ENCODE measurements around the gene GALP.
"Not testable (repeated sequence)": the region's sequence is repeated elsewhere in the genome, so short reads cannot be mapped to it uniquely, and the experiment has no call there.

GALP gene

DNA sequence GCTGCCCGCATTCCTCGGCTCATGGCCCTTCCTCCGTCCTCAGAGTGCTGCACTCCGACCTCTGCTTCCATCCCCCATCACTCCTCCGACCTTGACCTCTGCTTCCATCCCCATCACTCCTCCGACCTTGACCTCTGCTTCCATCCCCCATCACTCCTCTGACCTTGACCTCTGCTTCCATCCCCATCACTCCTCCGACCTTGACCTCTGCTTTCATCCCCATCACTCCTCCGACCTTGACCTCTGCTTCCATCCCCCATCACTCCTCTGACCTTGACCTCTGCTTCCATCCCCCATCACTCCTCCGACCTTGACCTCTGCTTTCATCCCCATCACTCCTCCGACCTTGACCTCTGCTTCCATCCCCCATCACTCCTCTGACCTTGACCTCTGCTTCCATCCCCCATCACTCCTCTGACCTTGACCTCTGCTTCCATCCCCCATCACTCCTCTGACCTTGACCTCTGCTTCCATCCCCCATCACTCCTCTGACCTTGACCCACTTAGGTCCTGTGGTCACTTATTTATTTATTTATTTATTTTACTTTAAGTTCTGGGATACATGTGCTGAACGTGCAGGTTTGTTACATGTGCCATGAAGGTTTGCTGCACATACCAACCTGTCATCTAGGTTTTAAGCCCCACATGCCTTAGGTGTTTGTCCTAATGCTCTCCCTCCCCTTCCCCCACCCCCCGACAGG lies 26.7 kb upstream of the GALP start:
- not testable (repeated sequence) for DNase-seq

GRCh38 chr19:56149656-56150038 lies 26.2 kb upstream of the GALP start:
- DNase-seq: no peak

DNA sequence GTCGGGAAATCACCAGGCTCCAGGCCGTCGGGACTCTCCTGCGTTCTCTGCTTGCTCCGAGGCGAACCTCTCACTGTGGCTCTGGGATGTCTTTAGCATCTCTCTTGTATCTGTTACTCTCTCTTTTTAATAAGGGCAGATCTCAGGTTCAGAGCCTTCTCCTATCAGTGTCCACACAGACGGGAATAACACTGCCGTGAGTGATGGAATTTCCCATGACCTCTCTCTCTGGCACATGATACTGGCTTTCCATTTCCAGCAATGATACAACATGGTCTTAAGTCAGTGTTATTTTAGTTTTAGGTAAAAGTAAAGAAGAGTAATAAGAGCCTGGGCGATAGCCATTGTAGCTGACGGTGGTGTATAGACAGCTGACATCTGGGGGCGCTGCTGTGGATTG lies 25.4 kb upstream of the GALP start:
- no peak for DNase-seq

- no peak for DNase-seq
Measured at GRCh38 chr19:56152644-56153043, 23.2 kb upstream of the GALP start.

- no peak for DNase-seq
Measured at GRCh38 chr19:56153507-56153906, 22.3 kb upstream of the GALP start.

GRCh38 chr19:56155124-56155687 lies 20.6 kb upstream of the GALP start:
- DNase-seq: no peak

DNA sequence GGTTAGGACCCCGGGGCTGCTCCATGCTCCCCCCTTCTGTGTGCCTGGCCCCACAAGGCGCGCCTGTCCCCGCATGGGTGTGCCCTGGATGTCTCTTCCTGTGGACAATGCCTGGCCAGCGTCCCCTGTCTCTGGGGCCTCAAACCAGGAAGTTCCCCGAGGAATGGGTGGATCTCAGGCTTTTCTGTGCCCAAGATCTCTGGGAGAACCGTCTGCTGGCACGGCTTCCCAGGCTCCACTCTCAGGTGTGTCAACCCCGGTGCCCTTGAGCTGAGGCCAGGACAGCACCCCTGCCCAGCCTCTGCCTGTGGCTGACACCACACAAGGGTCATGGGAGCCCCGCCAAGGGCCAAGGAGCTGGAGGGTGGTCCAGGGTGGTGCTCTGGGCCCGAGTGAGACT lies 19.0 kb upstream of the GALP start:
- DNase-seq: no peak

DNA sequence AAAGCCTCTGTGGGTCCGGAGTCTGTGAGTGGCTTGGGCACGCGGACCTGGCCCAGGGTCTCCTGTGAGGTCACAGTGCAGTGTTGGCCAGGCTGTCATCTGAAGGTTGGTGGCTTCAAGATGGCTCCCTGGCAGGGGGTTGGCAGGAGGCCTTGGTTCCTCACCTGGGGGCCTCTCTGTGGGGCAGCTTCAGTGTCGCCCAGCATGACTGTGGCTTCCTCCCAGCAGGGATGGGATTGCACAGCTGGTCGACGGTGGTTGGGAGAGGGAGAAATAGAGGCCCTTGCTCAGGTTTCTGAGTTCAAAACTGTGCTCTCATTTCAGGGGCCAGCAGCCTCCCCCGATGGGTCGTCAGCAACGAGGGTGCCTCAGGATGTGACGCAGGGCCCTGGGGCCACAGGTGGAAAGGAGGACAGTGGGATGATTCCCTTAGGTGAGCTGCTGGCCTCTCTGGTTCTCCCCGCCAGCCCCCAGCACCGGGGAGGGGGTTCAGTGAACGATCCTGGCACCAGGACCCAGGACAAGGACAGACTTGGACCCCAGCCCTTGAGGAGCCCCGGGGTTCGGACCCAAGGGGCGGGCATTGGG lies 17.5 kb upstream of the GALP start:
- DNase-seq: no peak

- DNase-seq: no peak
Measured at GRCh38 chr19:56159009-56159559, 16.7 kb upstream of the GALP start.

GRCh38 chr19:56159622-56160271 lies 16.1 kb upstream of the GALP start:
- DNase-seq: no peak

DNA sequence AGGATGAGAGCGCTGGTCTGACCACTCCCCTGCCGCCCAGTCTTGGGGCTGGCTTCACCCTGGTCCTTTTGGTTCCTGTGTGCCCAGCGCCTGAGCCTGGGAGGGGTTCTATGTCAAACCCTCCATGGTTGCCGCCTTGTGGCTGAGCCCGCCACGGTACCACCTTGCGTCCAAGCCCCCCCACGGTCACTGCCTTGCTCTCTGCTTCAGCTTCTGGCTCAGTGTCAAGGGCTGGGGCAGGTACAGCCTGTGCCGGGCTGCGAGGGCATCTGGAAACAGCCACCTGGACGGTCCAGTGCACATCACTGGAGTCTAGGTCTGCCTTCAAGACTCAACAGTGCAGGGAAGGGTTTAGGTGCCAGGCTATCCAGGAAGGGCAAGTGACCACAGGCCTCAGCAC lies 14.3 kb upstream of the GALP start:
- DNase-seq: no peak

DNA sequence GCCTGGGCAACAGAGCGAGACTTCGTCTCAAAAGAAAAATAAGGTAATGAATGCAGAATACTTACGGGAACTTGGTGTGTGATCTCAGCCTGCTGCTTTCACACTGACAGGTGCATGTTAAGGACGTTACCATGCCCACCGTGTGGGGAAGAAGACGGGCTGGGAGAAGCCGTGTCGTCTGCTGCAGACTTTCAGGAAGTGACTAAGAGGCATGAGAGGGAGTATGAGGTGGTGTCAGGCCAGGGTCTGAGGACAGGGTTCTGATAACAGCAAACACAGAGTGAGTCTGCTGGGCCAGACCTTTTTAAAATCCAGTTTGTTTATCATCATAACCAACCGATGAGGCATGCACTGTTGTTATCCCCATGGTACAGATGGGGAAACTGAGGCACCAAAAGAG lies 13.6 kb upstream of the GALP start:
- DNase-seq: no peak

- no peak for DNase-seq
Measured at GRCh38 chr19:56163097-56163496, 12.7 kb upstream of the GALP start.

- no peak for DNase-seq
Measured at GRCh38 chr19:56167064-56167578, 8.7 kb upstream of the GALP start.

- no peak for DNase-seq
Measured at GRCh38 chr19:56170261-56170660, 5.5 kb upstream of the GALP start.

DNA sequence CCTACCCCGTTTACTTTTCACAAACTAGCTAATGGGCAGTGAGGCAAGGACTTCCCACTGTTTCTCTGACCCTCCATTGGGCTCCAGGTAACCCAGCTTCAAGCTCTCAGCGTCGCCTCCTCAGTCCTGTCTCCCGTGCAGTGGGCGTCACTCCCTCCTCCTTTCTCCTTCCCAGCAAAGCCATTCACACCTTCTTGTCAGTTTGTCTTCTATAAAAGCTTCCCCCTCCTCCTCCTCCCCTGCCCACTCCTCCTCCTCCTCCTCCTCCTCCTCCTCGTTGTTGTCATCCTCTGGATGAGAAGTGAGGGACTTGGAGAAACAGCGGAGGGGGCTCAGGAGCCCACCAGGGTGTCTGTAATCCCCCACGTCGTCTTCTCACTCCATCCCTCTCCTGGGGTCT lies 1.7 kb upstream of the GALP start:
- no peak for DNase-seq

- DNase-seq: no peak
Measured at GRCh38 chr19:56174550-56174949, 1.3 kb upstream of the GALP start.

- DNase-seq: not testable (repeated sequence)
Measured at GRCh38 chr19:56176310-56176709, 502 bp downstream of the GALP start.

GRCh38 chr19:56176881-56177280 lies 1.1 kb downstream of the GALP start:
- no peak for DNase-seq

DNA sequence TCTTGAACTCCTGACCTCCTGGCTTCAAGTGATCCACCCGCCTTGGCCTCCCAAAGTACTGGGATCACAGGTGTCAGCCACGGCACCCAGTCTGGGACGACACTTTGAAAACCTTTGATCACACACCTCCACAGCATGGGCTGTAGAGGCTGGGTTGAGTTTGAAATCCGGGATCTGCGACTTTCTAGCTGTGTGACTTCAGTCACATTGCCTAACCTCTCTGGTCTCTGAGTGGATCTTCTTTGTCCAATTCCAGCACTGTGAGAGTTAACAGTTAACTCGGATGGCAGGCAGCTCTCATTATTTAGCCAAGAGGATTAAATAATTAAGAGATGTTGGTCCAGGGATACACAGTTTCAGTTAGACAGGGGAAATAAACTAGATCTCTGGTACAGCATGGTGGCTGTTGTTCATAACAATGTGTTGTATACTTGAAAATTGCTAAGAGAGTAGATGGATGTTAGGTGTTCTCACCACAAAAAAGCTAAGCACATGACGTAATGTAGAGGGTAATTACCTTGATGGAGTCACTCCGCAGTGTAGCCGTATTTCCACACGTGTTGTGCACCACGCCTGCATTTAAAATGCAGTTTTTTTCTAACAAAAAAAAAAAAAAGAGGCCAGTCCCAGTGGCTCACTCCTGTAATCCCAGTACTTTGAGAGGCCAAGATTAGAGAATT lies 1.9 kb downstream of the GALP start:
- no peak for DNase-seq

DNA sequence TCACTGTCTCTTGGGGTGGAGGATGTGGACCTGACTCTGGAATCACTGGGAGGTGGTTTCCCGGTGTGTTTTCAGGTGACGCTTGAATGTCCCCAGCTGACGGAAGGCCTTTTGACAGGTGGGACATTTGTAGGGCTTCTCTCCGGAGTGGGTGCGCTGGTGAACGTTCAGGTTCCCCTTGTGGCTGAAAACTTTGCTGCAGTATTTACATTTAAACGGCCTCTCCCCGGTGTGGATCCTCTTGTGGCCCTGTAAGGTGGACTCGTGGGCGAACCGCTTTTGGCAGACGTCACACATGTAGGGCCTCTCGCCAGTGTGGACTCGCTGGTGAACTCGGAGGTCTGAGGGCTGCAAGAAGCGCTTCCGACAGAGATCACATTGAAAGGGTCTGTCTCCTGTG lies 14.0 kb downstream of the GALP start:
- DNase-seq: no peak

DNA sequence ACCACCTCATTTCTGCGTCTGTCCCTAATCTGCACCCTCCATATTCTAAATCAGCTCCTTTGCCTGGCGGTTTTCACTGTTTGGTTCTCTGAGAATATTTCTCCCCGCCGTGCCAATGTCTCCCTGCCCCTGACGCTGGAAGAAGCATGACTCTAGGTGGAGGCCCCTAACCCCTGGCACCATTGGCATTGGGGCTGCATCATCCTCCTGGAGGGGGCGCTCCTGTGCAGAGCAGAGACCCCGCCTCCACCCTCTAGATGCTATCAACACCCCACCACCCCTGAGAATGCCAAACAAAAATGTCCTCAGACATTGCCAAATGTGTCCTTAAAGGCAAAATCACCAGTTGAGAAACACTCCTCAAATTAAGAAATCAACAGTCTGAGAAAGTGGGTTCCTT lies 15.3 kb downstream of the GALP start:
- no peak for DNase-seq

DNA sequence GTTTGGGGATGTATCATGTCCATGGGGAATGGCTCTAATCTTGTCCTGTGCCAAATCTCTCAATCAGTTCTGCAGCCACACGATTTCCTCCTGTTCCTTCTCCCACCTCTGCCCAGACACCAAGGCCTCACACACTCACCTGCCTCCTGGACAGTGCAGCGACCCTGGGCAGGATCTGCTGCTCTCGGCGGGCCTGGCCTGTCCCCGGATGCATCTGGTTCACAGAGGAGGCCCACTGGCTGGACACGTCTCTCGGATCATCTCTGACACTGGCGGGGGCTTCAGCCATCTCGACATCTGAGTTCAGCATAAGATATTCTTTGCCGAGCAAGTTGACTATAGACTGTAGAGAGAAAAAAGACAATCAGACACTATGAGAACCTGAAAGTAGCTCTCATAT lies 15.9 kb downstream of the GALP start:
- DNase-seq: no peak

Measured in activated CD4-positive, alpha-beta T cell treated with anti-CD3 and anti-CD28 coated beads, Interleukin-2, amount 50 U/mL, for 4 hours (primary cell).